Measurements from ENCODE around the gene SLC20A1.

- TF ChIP-seq POLR2A (IDR thresholded peaks at IDR 0.05) (no peak), CTCF (IDR thresholded peaks at IDR 0.05 in 4 of 5, conservative IDR thresholded peaks at IDR 0.05 in 1 of 5) (no peak)
These were observed 48.0 kb upstream of the SLC20A1 start for GRCh38 chr2:112597537-112598322.

All from gastrocnemius medialis (tissue), 4 donors.